GM18498 (cell line): Measurements from ENCODE around the gene SLC26A5.
"Not testable (repeated sequence)": the region's sequence is repeated elsewhere in the genome, so short reads cannot be mapped to it uniquely, and the experiment has no call there.

Source experiments
- ATAC-seq: cut with Tn5 transposase; IDR thresholded peaks from one replicate; pipeline ENCODE4 v1.9.1; 2021; ENCODE audit warnings: mild to moderate bottlenecking, moderate library complexity; ENCODE audit not compliant: unreplicated experiment

SLC26A5 gene

GRCh38 chr7:103446049-103446520, at the start of gene SLC26A5:
Gene SLC26A5, minus strand, starts transcription at chr7:103446207. Its CDS starts 24,693 bp downstream, at chr7:103421514.
- no peak for ATAC-seq

- ATAC-seq: no peak
Measured at GRCh38 chr7:103487419-103487818, 41.4 kb upstream of the SLC26A5 start.

GRCh38 chr7:103486873-103487272, 40.9 kb upstream of the SLC26A5 start:
- not testable (repeated sequence) for ATAC-seq

GRCh38 chr7:103480771-103481170, 34.8 kb upstream of the SLC26A5 start:
- no peak for ATAC-seq

GRCh38 chr7:103474956-103475355, 28.9 kb upstream of the SLC26A5 start:
- no peak for ATAC-seq

GRCh38 chr7:103469095-103469948, 23.3 kb upstream of the SLC26A5 start:
- ATAC-seq: no peak

- no peak for ATAC-seq
Measured at GRCh38 chr7:103466814-103467213, 20.8 kb upstream of the SLC26A5 start.

GRCh38 chr7:103462358-103462757, 16.4 kb upstream of the SLC26A5 start:
- no peak for ATAC-seq

- peak; percentile 87 for ATAC-seq
Measured at GRCh38 chr7:103447073-103447960, 1.3 kb upstream of the SLC26A5 start.

- no peak for ATAC-seq
Measured at GRCh38 chr7:103445228-103446048, 569 bp downstream of the SLC26A5 start.

GRCh38 chr7:103439661-103440060, 6.3 kb downstream of the SLC26A5 start:
- no peak for ATAC-seq

GRCh38 chr7:103437623-103438022, 8.4 kb downstream of the SLC26A5 start:
- no peak for ATAC-seq

GRCh38 chr7:103432712-103433111, 13.3 kb downstream of the SLC26A5 start:
- peak; percentile 68 for ATAC-seq

GRCh38 chr7:103425177-103425576, 20.8 kb downstream of the SLC26A5 start:
- ATAC-seq: no peak

- no peak for ATAC-seq
Measured at GRCh38 chr7:103423467-103424179, 22.4 kb downstream of the SLC26A5 start.

- no peak for ATAC-seq
Measured at GRCh38 chr7:103420857-103421384, 25.1 kb downstream of the SLC26A5 start.

GRCh38 chr7:103418241-103418640, 27.8 kb downstream of the SLC26A5 start:
- ATAC-seq: no peak

- no peak for ATAC-seq
Measured at GRCh38 chr7:103413407-103413806, 32.6 kb downstream of the SLC26A5 start.

GRCh38 chr7:103412151-103412550, 33.9 kb downstream of the SLC26A5 start:
- no peak for ATAC-seq
